Stimulated activated CD4-positive, alpha-beta T cell treated with anti-CD3 and anti-CD28 coated beads, Interleukin-15, amount 100 ng/mL, for 1 hour (primary cell): ENCODE data around the gene PRDM16.

Experiments
- DNase-seq, 2 donors: peaks; one replicate each; pipeline ENCODE4 v3.0.0-alpha.2; 2020; ENCODE audit warnings: low read depth in 1 of 2, low spot score in 1 of 2

The PRDM16 gene

GRCh38 chr1:3120994-3121393 lies 52.0 kb downstream of the PRDM16 start:
- DNase-seq = no peak

DNA sequence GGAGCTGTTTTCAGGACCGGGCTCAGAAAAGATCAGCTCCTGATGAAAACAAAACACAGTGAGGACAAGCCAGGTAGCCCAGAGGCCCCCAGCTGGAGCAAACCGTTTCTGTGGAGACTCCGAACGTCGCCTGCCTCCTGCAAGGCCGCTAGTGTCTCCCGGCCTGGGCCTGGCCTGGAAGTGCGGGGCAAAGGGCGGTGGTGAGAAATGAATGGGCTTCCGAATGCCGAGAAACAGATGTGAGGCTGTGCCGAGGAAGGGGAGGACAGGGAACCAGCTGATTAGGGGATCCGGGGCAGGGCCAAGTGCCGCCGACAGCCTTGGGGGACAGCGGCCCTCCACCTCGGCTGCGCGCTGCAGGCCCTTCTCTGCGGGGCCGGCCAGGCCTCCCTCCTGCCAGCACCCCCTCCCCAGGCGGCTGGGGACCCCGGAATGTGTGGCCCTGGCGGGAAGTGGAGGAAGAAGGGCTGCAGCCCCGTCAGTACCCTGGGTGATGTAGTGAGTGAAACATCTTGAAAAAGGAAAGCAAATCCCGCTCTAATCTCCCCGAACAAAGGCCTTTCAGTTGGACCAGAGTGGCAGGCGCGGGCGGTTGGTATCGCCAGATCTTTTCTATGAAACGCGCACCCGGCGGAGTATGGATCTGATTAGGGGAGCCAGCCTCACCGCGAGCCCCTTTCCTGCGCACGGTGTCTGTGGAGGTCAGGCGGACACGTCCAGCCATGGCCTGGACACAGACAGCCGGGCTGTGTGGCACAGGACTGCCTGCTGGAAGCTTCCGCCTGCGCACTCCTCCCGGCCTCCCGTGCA lies 52.6 kb downstream of the PRDM16 start:
- DNase-seq = no peak

- DNase-seq = no peak
Measured at GRCh38 chr1:3122311-3122710, 53.3 kb downstream of the PRDM16 start.

DNA sequence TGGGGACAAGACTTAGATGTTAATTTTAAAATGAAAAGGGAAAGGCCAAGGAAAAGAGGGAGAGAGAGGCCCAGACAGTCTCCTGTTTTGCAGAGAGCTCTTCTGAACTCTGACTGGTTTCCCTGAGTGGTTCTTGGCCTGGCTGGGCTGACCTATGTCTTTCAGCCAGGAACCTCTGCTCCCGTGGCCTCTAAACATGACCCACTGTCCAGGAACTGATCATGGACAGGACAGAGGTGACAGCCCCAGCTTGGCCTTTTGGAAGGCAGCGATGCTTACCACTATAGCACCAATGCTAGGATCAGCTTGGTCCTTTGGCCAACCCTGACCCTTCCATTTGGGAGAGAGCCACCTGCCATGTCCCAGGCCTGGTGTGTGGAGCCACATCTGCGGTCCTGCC lies 55.2 kb downstream of the PRDM16 start:
- DNase-seq = no peak

GRCh38 chr1:3125078-3125477 lies 56.1 kb downstream of the PRDM16 start:
- no peak for DNase-seq

GRCh38 chr1:3125546-3126368 lies 56.8 kb downstream of the PRDM16 start:
- no peak for DNase-seq

GRCh38 chr1:3126756-3127678 lies 58.0 kb downstream of the PRDM16 start:
- DNase-seq = no peak

- DNase-seq = no peak
Measured at GRCh38 chr1:3127738-3128137, 58.7 kb downstream of the PRDM16 start.

DNA sequence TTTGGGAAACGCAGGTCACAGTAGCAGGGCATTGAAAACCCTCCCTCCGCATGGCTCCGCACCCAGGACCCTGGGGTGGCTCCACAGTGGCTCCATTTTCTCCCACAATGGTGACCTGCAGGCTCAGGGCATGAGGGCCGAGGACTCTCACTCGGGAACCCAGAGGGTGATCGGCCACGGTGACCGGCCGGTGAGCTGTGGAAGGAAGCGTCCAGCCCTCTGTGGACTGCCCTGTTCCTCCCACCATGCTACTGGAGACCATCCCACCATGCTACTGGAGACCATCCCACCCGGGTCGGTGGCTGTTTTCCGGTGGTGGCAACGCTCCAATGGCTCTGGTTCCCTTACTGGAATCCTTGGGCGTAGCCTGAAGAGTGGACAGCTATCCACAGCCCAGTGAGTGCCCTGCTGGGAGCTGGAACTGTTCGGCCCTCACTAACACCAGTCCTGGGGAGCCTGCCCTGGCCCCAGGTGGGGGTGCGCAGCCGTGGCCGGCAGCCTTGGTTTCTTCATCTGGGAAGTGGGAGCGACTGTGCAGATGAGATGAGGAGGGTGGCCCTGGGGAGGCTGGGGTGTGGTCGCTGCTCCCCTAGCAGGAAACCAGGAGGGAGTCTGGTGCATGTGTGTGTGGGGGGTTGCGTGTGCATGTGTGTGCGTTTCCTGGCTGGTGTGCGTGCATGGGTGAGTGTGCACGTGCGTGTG lies 59.6 kb downstream of the PRDM16 start:
- no peak for DNase-seq

DNA sequence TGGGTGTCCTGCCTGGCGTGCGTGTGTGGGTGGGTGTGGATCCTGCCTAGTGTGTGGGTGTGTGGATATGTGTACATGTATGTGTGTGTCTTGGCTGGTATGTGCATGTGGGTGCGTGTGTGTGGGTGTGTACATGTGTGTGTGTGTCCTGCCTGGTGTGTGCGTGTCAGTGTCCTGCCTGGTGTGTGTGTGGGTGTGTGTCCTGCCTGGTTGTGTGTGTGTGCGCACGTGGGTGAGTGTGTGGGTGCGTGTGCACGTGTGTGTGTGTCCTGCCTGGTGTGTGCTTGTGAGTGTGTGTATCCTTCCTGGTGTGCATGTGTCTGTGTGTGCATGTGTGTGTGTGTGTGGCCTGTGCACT lies 60.1 kb downstream of the PRDM16 start:
- DNase-seq = no peak

DNA sequence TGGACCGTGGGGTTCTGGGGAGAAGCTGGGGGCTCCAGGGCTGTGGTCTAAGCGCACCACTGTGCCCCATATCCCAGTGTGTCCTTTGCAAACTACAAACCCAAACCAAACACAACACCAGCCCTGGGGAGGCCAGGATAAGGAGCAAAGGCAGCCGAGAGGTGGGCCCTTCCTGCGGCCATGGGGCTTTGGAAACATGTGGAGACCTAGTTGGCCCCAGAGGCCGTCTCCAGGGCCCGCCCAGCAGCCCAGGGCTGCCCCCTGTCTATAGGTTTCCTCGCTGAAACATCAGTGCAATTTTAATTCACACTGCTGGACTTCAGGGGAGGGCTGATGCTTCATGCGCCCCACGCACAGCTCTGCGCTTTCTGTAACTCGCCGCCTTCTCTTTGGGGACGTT lies 61.3 kb downstream of the PRDM16 start:
- no peak for DNase-seq

GRCh38 chr1:3132660-3133059 lies 63.7 kb downstream of the PRDM16 start:
- no peak for DNase-seq

DNA sequence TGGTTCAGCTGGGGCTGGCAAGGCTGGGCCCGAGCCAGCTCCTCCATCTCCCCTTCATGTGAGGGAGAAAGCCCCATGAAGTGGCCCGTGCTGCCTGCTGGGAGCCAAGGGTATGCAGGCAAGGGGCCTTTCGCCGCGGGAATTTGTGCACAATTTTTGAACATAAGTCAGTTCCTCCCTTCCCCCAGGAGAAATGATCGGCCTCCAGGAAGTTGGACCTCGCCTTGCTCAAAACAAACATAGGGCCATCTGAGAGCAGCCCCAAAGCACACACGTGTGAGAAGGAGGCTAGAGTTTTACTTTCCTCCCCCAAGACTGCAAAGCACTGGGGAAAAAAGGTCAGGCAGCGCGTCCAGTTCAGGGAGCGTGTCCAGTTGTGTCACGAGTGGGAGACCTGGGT lies 64.7 kb downstream of the PRDM16 start:
- DNase-seq = no peak

DNA sequence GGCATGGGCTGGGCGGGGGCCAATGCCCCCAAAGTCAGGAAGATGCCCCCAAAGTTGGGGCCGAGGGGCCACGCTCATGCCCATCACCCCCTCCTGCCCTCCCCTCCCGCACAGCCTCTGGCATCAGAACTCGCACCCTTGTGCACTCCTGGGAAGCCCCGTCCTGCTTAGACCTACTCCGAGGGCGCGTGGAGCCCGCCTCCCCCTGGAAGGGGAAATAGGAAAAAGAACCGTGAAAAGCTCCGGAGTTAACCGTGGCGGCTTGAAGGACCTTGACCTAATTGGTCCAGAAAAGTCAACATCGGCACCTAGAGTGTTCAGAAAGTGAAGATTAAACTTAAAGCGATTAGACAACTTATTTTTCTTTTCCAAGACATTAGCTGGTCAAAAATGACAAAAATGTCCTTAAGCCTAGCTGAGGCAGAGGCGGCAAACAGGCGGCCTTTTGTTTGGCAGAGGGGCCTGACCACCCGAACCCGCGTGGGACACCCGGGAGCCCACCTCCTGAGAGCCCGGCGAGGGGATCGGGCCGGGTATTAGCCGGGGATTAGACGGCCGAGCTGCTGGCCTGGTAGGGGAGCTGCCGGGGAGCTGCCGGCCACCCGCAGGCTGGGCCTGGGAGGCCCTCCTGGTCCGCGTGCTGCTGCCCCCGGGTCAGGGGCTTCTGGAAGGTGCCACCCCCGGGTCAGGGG lies 65.5 kb downstream of the PRDM16 start:
- no peak for DNase-seq

DNA sequence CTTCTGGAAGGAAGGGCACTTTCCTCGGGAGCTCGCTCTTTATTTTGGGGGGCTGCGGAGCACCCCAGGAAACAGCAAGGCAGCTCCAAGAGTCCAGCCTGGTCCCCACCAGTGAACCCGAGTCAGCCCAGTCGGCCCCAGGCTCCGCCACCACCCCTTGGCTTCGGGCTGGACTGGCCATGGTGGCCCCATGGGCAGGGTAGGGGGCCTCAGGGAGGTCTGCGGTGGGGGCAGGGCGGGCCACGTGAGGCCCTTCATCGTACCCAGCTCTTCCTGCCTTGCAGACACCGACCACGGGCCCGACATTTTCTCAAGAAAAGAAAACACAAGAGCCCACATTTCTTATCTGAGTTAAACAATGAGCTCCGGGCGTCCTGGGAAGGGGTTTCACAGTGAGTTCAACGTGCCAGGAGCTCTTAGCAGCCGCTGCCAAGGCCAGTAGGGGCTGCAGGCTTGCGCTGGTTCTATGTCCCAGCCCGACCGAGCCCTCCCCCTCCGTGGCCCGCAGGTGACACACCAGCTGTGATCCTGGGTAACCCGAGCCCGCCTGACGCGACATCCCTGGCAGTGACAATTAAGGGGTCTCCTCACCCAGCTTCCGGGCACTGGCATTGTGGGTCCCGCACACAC lies 66.2 kb downstream of the PRDM16 start:
- DNase-seq = no peak

DNA sequence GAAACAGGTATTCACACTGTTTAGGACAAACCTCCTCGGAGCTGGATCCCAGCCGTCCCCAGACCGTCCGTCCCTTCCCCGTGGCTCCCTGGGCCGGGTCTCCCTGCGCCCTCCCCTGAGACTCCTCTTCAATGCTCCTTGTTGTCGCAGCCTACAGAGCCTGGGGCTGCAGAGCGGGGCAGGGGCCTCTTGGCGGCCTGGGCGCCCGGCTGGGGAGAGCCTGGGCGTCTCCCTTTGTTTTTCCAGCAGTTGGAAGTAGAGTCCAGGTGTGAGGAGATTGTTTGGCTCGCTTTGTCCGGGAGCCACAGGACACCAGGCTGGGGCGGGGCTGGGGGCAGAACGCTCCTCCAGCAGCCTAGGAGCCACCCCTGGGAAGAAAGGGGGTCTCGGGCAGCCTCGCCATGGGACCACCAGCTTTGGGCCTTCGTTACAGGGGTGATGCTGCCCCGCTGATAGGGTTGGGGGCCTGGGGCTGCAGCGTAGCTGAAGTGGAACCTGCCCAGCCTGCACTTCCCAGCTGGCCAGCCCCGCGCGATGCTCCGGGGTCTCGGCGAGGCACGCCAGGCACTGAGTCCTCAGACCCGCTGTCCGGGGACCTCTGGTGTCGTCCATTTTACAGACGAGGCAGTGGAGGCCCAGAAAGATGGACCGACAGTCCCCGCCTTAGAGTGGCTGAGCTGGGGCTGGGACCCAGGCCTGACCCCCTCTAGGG lies 66.9 kb downstream of the PRDM16 start:
- DNase-seq = no peak

DNA sequence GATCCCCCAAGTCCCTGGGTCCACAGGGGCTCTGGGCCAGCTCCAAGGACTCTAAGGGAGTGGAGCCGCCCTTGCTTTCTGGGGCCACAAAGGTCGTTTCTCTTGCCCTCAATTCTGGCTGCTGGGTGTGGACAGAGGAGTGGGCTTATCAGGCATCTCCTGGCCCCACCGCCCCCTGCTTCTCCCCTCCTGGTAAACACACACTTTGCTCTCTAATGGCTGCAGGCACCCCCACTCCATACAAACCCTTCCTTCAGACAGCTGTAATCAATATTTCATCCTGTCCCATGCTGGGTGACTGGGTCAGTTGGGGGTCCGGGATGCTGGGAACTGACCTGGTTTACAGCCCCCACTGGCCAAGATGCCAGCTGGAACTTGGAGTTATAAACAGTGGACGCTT lies 67.5 kb downstream of the PRDM16 start:
- no peak for DNase-seq

DNA sequence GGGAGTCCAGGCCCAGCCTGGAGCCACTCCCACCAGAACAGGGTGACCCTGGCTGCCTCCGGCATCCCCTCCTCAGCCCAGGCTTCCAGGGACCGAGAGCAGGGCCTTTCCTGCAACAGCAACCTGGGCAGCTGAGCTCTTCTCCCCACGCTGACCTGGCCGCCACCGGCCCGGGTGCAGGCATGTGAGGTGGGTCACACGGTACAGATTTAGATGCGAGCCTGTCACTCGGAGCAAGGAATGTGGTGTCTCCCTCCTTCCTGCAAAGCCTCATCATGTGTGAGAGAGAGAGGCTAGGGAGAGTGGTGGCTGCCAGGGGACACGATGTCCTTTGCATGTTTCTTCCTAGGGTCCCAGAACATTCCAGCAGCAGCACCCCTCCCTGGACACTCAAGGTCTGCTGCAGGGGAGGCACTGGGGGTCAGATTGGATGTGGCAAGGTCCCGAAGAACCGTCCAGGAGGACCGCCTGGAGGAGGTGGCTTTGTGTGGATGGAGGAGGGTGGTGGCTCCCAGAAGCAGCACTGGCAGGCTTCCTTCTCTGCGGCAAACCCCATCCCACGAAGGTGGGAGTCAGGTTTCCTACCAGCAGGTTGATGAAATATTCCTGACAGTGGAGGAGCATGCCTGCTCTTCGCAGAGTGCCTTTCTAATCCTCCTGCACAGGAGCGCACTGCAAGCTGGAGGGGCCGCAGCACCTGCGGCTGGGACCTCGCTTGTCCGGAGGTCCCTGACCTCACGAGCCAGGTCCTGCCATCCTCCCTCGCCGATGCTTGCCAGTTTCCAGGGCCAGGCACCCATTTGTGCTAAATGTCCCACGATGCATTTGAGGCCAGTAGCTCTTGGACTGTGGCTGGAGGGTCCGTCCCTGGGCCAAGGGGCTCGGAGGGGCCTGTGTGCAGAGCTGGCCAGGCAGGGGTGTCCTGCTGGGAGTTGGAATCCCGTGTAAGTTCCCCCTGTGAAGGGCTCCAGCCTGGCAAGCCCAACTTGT lies 68.4 kb downstream of the PRDM16 start:
- DNase-seq = no peak
